IMR-90 (cell line): ENCODE results near the gene CFAP161.

Source experiments
- CEBPB ChIP-seq: IDR thresholded peaks from 2 replicates; pipeline ENCODE4 v1.6.1; 2012; ENCODE audit warnings: low read depth, low read length, improper control_type of control experiment
- CHD1 ChIP-seq: IDR thresholded peaks from 2 replicates; pipeline ENCODE4 v1.6.1; 2012; ENCODE audit warnings: low read depth, low read length, improper control_type of control experiment
- FOS ChIP-seq: fragments of 150-350 bp; IDR thresholded peaks from 2 replicates; pipeline ENCODE4 v1.6.1; 2016; ENCODE audit warnings: low read depth, low read length
- MAFK ChIP-seq: IDR thresholded peaks from 2 replicates; pipeline ENCODE4 v1.6.1; 2012; ENCODE audit warnings: low read depth, low read length, improper control_type of control experiment
- MAZ ChIP-seq: IDR thresholded peaks from 2 replicates; pipeline ENCODE4 v1.6.1; 2012; ENCODE audit warnings: low read depth, mild to moderate bottlenecking, low read length, improper control_type of control experiment, moderate library complexity, borderline replicate concordance
- MXI1 ChIP-seq: IDR thresholded peaks from 2 replicates; pipeline ENCODE4 v1.6.1; 2012; ENCODE audit warnings: low read depth, mild to moderate bottlenecking, low read length, moderate library complexity, borderline replicate concordance
- NFE2L2 ChIP-seq: fragments of 150-350 bp; IDR thresholded peaks from 2 replicates; pipeline ENCODE4 v1.6.1; 2016; ENCODE audit warnings: low read depth, mild to moderate bottlenecking, low read length
- POLR2A ChIP-seq: IDR thresholded peaks from 2 replicates; pipeline ENCODE4 v1.6.1; 2012; ENCODE audit warnings: mild to moderate bottlenecking, low read depth, low read length
- RAD21 ChIP-seq: IDR thresholded peaks from 2 replicates; pipeline ENCODE4 v1.6.1; 2012; ENCODE audit warnings: low read length, improper control_type of control experiment
- RCOR1 ChIP-seq: IDR thresholded peaks from 2 replicates; pipeline ENCODE4 v1.6.1; 2012; ENCODE audit warnings: mild to moderate bottlenecking, low read length, improper control_type of control experiment; ENCODE audit not compliant: insufficient replicate concordance
- RFX5 ChIP-seq: IDR thresholded peaks from 2 replicates; pipeline ENCODE4 v1.8.0; 2012; ENCODE audit warnings: low read depth, mild to moderate bottlenecking, low read length, moderate library complexity
- SMC3 ChIP-seq: fragments of 150-350 bp; IDR thresholded peaks from 2 replicates; pipeline ENCODE4 v1.6.1; 2016; ENCODE audit warnings: low read depth, mild to moderate bottlenecking, antibody characterized with exemption, low read length, moderate library complexity
- TF ChIP-seq, protein P1 (sequence below): conservative IDR thresholded peaks from 2 replicates; pipeline ENCODE4 v1.5.1; 2012; ENCODE audit warnings: mild to moderate bottlenecking, low read depth, low read length, improper control_type of control experiment
- TF ChIP-seq, protein P2 (sequence below): fragments of 150-350 bp; IDR thresholded peaks from 2 replicates; pipeline ENCODE4 v1.6.1; 2017; ENCODE audit warnings: mild to moderate bottlenecking, antibody characterized with exemption, low read length, low read depth

DNA sequence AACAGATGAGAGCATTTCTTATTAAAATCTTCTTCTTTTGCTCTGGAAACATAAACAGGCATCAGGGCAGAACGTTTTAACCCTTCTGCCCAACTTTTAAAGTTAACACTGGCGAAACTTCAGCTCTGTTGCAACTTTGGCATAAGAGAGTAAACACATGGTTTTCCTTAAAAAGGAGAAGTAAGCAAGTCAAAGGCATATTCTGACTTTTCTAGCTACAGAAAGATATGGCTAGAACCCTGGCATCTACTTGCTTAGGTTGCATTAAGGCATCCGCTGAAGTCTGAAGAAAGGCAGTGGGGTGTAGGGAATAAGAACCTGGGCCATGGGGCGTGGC, 49.3 kb downstream of the CFAP161 start:
- TF ChIP-seq, protein P1, sequence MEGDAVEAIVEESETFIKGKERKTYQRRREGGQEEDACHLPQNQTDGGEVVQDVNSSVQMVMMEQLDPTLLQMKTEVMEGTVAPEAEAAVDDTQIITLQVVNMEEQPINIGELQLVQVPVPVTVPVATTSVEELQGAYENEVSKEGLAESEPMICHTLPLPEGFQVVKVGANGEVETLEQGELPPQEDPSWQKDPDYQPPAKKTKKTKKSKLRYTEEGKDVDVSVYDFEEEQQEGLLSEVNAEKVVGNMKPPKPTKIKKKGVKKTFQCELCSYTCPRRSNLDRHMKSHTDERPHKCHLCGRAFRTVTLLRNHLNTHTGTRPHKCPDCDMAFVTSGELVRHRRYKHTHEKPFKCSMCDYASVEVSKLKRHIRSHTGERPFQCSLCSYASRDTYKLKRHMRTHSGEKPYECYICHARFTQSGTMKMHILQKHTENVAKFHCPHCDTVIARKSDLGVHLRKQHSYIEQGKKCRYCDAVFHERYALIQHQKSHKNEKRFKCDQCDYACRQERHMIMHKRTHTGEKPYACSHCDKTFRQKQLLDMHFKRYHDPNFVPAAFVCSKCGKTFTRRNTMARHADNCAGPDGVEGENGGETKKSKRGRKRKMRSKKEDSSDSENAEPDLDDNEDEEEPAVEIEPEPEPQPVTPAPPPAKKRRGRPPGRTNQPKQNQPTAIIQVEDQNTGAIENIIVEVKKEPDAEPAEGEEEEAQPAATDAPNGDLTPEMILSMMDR = no peak
- TF ChIP-seq RCOR1 (no peak), CEBPB (no peak), SMC3 (no peak), MXI1 (no peak), FOS (no peak), RAD21 (no peak), POLR2A (no peak), CHD1 (no peak), MAZ (no peak), RFX5 (no peak), NFE2L2 (no peak), MAFK (no peak)
- TF ChIP-seq, protein P2, sequence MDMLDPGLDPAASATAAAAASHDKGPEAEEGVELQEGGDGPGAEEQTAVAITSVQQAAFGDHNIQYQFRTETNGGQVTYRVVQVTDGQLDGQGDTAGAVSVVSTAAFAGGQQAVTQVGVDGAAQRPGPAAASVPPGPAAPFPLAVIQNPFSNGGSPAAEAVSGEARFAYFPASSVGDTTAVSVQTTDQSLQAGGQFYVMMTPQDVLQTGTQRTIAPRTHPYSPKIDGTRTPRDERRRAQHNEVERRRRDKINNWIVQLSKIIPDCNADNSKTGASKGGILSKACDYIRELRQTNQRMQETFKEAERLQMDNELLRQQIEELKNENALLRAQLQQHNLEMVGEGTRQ = no peak
